KMS-11 (cell line): ENCODE data around the gene TRAF3IP3.

Source experiments
- H2AFZ ChIP-seq: fragments of 200-600 bp; sonication (generic); 2 replicates; pipeline ENCODE4 v1.6.1; 2016; ENCODE audit warnings: antibody characterized with exemption, mixed run types, low read depth
- H3K27ac ChIP-seq: fragments of 200-600 bp; sonication (generic); 2 replicates; pipeline ENCODE4 v1.6.1; 2016; ENCODE audit warnings: mild to moderate bottlenecking, mixed run types
- H3K27me3 ChIP-seq: fragments of 200-600 bp; sonication (generic); 2 replicates; pipeline ENCODE4 v1.6.1; 2017; ENCODE audit warnings: mild to moderate bottlenecking, low read depth, mixed run types, moderate library complexity; ENCODE audit not compliant: insufficient read depth
- H3K36me3 ChIP-seq: fragments of 200-600 bp; sonication (generic); 2 replicates; pipeline ENCODE4 v1.6.1; 2017; ENCODE audit warnings: mild to moderate bottlenecking, mixed run types; ENCODE audit not compliant: insufficient read depth
- H3K4me1 ChIP-seq: fragments of 200-600 bp; sonication (generic); 2 replicates; pipeline ENCODE4 v1.6.1; 2016; ENCODE audit warnings: mild to moderate bottlenecking, low read depth, mixed run types; ENCODE audit not compliant: poor library complexity, severe bottlenecking
- H3K4me2 ChIP-seq: fragments of 200-600 bp; sonication (generic); 2 replicates; pipeline ENCODE4 v1.7.0; 2016; ENCODE audit warnings: mild to moderate bottlenecking, mixed run types
- H3K4me3 ChIP-seq: fragments of 200-600 bp; sonication (generic); IDR thresholded peaks from 2 replicates; pipeline ENCODE4 v1.6.1; 2017; ENCODE audit warnings: low read depth, low read length, mixed read lengths; ENCODE audit not compliant: insufficient read depth
- H3K79me2 ChIP-seq: fragments of 200-600 bp; sonication (generic); 2 replicates; pipeline ENCODE4 v1.6.1; 2016; ENCODE audit warnings: low read depth, mixed run types; ENCODE audit not compliant: insufficient read depth
- H3K9ac ChIP-seq: fragments of 200-600 bp; sonication (generic); 2 replicates; pipeline ENCODE4 v1.6.1; 2016; ENCODE audit warnings: mild to moderate bottlenecking, mixed run types
- H4K20me1 ChIP-seq: fragments of 200-600 bp; sonication (generic); 2 replicates; pipeline ENCODE4 v1.6.1; 2016; ENCODE audit warnings: mild to moderate bottlenecking, mixed run types; ENCODE audit not compliant: insufficient read depth
- TF ChIP-seq, protein P1 (sequence below): fragments of 200-600 bp; sonication (generic); conservative IDR thresholded peaks from 2 replicates; pipeline ENCODE4 v1.6.1; 2017; ENCODE audit warnings: low read depth, mild to moderate bottlenecking, antibody characterized with exemption, low read length, moderate library complexity, mixed read lengths

TRAF3IP3 gene

DNA sequence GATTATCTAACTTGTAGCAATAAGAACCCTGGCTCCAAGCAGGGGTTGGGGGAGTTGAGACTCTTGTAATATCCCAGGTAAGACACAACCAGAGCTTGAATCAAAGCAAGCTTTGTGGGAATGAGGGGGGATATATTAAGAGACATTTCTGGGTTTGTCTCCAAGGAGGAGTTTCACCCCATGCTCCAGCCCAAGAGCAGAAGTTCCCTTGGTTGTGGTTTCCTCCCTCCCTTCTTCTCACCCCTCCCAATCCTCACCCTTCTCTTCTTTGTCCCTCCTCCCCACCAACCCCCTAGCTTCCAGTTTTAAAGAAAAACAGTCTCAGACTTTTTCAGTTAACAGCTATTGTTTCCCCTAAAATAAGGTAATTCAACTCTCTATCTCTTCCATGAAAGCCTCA lies 11.9 kb downstream of the TRAF3IP3 start:
- Histone ChIP-seq H3K4me1 (peaks cover 39% of the 10 kb centered on the region), H3K4me3 (no peak overlapping the region), H3K27ac (peak overlapping the region; percentile 76), H3K4me2 (peak overlapping the region; percentile 74), H3K36me3 (no peaks in the 10 kb centered on the region), H2AFZ (no peak overlapping the region), H3K9ac (peak overlapping the region; percentile 0; the same call in 1 of the 2 replicates), H3K79me2 (peaks cover 10% of the 10 kb centered on the region), H3K27me3 (no peaks in the 10 kb centered on the region), H4K20me1 (no peaks in the 10 kb centered on the region)
- TF ChIP-seq, protein P1, sequence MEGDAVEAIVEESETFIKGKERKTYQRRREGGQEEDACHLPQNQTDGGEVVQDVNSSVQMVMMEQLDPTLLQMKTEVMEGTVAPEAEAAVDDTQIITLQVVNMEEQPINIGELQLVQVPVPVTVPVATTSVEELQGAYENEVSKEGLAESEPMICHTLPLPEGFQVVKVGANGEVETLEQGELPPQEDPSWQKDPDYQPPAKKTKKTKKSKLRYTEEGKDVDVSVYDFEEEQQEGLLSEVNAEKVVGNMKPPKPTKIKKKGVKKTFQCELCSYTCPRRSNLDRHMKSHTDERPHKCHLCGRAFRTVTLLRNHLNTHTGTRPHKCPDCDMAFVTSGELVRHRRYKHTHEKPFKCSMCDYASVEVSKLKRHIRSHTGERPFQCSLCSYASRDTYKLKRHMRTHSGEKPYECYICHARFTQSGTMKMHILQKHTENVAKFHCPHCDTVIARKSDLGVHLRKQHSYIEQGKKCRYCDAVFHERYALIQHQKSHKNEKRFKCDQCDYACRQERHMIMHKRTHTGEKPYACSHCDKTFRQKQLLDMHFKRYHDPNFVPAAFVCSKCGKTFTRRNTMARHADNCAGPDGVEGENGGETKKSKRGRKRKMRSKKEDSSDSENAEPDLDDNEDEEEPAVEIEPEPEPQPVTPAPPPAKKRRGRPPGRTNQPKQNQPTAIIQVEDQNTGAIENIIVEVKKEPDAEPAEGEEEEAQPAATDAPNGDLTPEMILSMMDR = peak; percentile 1; the same call in 1 of the 2 replicates

GRCh38 chr1:209768354-209768774 lies 12.5 kb downstream of the TRAF3IP3 start:
- peaks cover 40% of the 10 kb centered on the region for H3K4me1 ChIP-seq
- 0 out of 2 replicates have a peak, but pooled peaks cover 4% of the 10 kb centered on the region for H3K36me3 ChIP-seq
- H3K79me2 ChIP-seq = peaks cover 10% of the 10 kb centered on the region
- peak overlapping the region; percentile 76 for H3K27ac ChIP-seq
- TF ChIP-seq, protein P1 = no peak
- H3K4me3 ChIP-seq = peak overlapping the region; percentile 53
- peak overlapping the region; percentile 56; the same call in 1 of the 2 replicates for H2AFZ ChIP-seq
- peak overlapping the region; percentile 74 for H3K4me2 ChIP-seq
- H4K20me1 ChIP-seq = no peaks in the 10 kb centered on the region
- peak overlapping the region; percentile 48 for H3K9ac ChIP-seq
- H3K27me3 ChIP-seq = no peaks in the 10 kb centered on the region

DNA sequence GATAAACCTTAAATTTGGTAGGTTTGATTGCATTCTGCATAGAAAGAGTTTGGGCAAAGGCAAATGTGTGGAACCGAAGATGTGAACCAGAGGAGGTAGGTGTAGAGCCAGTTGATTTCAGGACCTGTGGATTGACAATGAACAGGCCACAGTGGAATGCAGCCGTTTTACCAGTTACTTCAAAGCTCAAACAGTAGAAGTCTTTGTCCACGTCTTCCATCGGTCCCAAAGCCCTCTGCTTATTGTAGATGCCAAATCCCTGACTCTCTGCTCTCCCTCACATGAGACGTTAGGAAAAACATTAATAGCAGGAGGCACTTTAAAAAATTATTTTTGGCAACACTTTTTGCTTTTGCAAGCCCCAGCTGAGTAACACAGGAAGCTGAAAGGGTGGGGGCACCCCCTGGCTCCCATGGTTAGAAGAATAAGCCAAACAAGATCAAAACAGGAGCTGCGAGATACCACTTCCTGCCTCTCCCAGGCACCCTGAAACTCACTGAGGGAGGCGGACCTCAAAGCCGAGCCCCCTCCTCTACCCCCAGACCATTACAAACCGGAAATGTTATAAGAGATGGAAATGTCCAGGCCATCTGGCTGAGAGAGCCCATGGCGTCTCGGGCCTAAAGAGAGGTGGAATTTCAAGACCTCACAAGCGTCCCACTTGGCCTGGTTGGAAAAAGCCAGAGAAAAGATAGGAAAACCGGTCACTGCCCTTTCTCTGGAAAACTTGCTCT lies 13.5 kb downstream of the TRAF3IP3 start:
- peak overlapping the region; percentile 56; the same call in 1 of the 2 replicates for H2AFZ ChIP-seq
- peak overlapping the region; percentile 48 for H3K9ac ChIP-seq
- H4K20me1 ChIP-seq = no peaks in the 10 kb centered on the region

GRCh38 chr1:209769971-209770370 lies 14.1 kb downstream of the TRAF3IP3 start:
- Histone ChIP-seq H3K4me1 (peaks cover 51% of the 10 kb centered on the region), H3K4me2 (peak overlapping the region; percentile 74), H4K20me1 (no peaks in the 10 kb centered on the region)

More for the DNA sequence above, 13.5 kb downstream of the TRAF3IP3 start:
- TF ChIP-seq, protein P1 = no peak
- peak overlapping the region; percentile 76 for H3K27ac ChIP-seq
- peaks cover 10% of the 10 kb centered on the region for H3K79me2 ChIP-seq
- peaks cover 49% of the 10 kb centered on the region for H3K4me1 ChIP-seq
- H3K4me3 ChIP-seq = peak overlapping the region; percentile 53
- H3K4me2 ChIP-seq = peak overlapping the region; percentile 74
- 0 out of 2 replicates have a peak, but pooled peaks cover 4% of the 10 kb centered on the region for H3K36me3 ChIP-seq
- H3K27me3 ChIP-seq = no peaks in the 10 kb centered on the region

More at GRCh38 chr1:209769971-209770370, 14.1 kb downstream of the TRAF3IP3 start:
- Histone ChIP-seq H3K79me2 (peaks cover 10% of the 10 kb centered on the region), H3K4me3 (peak overlapping the region; percentile 53), H3K36me3 (0 out of 2 replicates have a peak, but pooled peaks cover 4% of the 10 kb centered on the region), H3K9ac (peak overlapping the region; percentile 48; the same call in 1 of the 2 replicates), H3K27ac (peak overlapping the region; percentile 76), H2AFZ (peak overlapping the region; percentile 56; the same call in 1 of the 2 replicates), H3K27me3 (no peaks in the 10 kb centered on the region)
- TF ChIP-seq, protein P1 = no peak
